SU-DHL-6 (cell line): ENCODE measurements around the gene PRKD1.

Source experiments
- H2AFZ ChIP-seq: fragments of 200-600 bp; sonication (generic); 2 replicates; pipeline ENCODE4 v1.6.1; 2014; ENCODE audit warnings: low read depth, mild to moderate bottlenecking, moderate library complexity, mixed read lengths, antibody characterized with exemption, low read length; ENCODE audit not compliant: severe bottlenecking
- H3F3A ChIP-seq: fragments of 200-600 bp; shearing (Covaris generic); 2 replicates; pipeline ENCODE4 v1.6.0; 2016; ENCODE audit warnings: antibody characterized with exemption, mild to moderate bottlenecking; ENCODE audit not compliant: insufficient read depth
- H3K27ac ChIP-seq: fragments of 200-600 bp; sonication (generic); 2 replicates; pipeline ENCODE4 v1.5.1; 2016; ENCODE audit warnings: low read depth, mild to moderate bottlenecking, low read length, moderate library complexity, mixed read lengths
- H3K27me3 ChIP-seq: fragments of 200-600 bp; sonication (generic), shearing (Covaris generic); 2 replicates; pipeline ENCODE4 v1.6.0; 2014; ENCODE audit warnings: mild to moderate bottlenecking, low read length
- H3K36me3 ChIP-seq: fragments of 200-600 bp; sonication (generic); 2 replicates; pipeline ENCODE4 v1.6.1; 2014; ENCODE audit warnings: mild to moderate bottlenecking, low read length, mixed read lengths
- H3K4me2 ChIP-seq: fragments of 300-600, 200-600 bp; shearing (Covaris generic), sonication (generic); 2 replicates; pipeline ENCODE4 v1.6.0; 2014; ENCODE audit warnings: low read length, low read depth, mild to moderate bottlenecking; ENCODE audit not compliant: poor library complexity, severe bottlenecking
- H3K4me3 ChIP-seq: fragments of 200-600 bp; sonication (generic); 2 replicates; pipeline ENCODE4 v1.5.1; 2014; ENCODE audit warnings: antibody characterized with exemption, low read length, mild to moderate bottlenecking, mixed read lengths; ENCODE audit not compliant: insufficient read depth, poor library complexity, severe bottlenecking
- H3K79me2 ChIP-seq: fragments of 200-600 bp; sonication (generic); 2 replicates; pipeline ENCODE4 v1.6.1; 2014; ENCODE audit warnings: mild to moderate bottlenecking, low read length, moderate library complexity; ENCODE audit not compliant: insufficient read depth
- H3K9ac ChIP-seq: fragments of 200-600 bp; sonication (generic); 2 replicates; pipeline ENCODE4 v1.7.0; 2014; ENCODE audit warnings: mild to moderate bottlenecking, low read length
- H3K9me2 ChIP-seq: fragments of 200-600 bp; sonication (generic); replicated peaks from 2 replicates; pipeline ENCODE4 v1.6.1; 2014; ENCODE audit warnings: low read length; ENCODE audit not compliant: insufficient read depth
- H3K9me3 ChIP-seq: fragments of 200-600 bp; sonication (generic); 2 replicates; pipeline ENCODE4 v1.6.1; 2014; ENCODE audit warnings: low read length, mixed read lengths; ENCODE audit not compliant: insufficient read depth
- H4K20me1 ChIP-seq: fragments of 200-600 bp; sonication (generic); 2 replicates; pipeline ENCODE4 v1.6.1; 2014; ENCODE audit warnings: low read depth, mild to moderate bottlenecking, antibody characterized with exemption, low read length, moderate library complexity, mixed read lengths
- EZH2phosphoT487 ChIP-seq: fragments of 200-600 bp; sonication (generic), shearing (Covaris generic); conservative IDR thresholded peaks from 2 replicates; pipeline ENCODE4 v1.6.1; 2018; ENCODE audit warnings: mild to moderate bottlenecking, antibody characterized with exemption, low read length, moderate library complexity, mixed read lengths
- TF ChIP-seq, protein P1 (sequence below): fragments of 200-600 bp; sonication (generic); IDR thresholded peaks from one replicate; pipeline ENCODE4 v1.5.1; 2017; ENCODE audit warnings: antibody characterized with exemption, mild to moderate bottlenecking, low read length, moderate library complexity; ENCODE audit not compliant: insufficient read depth, poor library complexity, severe bottlenecking

PRKD1 gene

DNA sequence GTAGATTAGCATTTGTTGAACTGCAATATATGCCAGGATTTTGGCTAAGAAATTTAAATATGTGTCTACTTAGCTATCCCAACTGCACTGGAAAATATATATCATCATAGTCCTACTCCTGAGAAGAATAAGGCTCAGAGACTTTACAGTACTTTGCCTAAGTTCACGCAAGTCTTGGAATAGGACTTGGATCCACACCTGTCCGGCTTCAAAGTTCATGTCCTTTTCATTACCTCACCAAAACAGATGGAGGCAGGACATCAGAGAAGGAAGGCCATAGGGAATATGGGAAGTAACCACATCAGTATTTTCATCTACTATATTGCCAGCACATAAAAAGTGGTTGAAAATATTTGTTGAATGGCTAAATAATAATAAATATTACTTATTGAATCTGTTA is 358.5 kb downstream of the PRKD1 start:
- no peaks in the 10 kb centered on the region for H3F3A ChIP-seq
- H3K27ac ChIP-seq: no peak overlapping the region
- H3K9me2 ChIP-seq: no peaks in the 10 kb centered on the region
- H3K4me3 ChIP-seq: no peak overlapping the region
- peaks cover 8% of the 10 kb centered on the region for H3K9me3 ChIP-seq
- no peaks in the 10 kb centered on the region for H3K36me3 ChIP-seq
- H3K79me2 ChIP-seq: no peaks in the 10 kb centered on the region
- H3K4me2 ChIP-seq: no peak overlapping the region
- no peak for TF ChIP-seq EZH2phosphoT487
- TF ChIP-seq, protein P1, sequence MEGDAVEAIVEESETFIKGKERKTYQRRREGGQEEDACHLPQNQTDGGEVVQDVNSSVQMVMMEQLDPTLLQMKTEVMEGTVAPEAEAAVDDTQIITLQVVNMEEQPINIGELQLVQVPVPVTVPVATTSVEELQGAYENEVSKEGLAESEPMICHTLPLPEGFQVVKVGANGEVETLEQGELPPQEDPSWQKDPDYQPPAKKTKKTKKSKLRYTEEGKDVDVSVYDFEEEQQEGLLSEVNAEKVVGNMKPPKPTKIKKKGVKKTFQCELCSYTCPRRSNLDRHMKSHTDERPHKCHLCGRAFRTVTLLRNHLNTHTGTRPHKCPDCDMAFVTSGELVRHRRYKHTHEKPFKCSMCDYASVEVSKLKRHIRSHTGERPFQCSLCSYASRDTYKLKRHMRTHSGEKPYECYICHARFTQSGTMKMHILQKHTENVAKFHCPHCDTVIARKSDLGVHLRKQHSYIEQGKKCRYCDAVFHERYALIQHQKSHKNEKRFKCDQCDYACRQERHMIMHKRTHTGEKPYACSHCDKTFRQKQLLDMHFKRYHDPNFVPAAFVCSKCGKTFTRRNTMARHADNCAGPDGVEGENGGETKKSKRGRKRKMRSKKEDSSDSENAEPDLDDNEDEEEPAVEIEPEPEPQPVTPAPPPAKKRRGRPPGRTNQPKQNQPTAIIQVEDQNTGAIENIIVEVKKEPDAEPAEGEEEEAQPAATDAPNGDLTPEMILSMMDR: no peak
- no peak overlapping the region for H3K9ac ChIP-seq
- no peaks in the 10 kb centered on the region for H3K27me3 ChIP-seq
- no peak overlapping the region for H2AFZ ChIP-seq
- H4K20me1 ChIP-seq: no peaks in the 10 kb centered on the region

DNA sequence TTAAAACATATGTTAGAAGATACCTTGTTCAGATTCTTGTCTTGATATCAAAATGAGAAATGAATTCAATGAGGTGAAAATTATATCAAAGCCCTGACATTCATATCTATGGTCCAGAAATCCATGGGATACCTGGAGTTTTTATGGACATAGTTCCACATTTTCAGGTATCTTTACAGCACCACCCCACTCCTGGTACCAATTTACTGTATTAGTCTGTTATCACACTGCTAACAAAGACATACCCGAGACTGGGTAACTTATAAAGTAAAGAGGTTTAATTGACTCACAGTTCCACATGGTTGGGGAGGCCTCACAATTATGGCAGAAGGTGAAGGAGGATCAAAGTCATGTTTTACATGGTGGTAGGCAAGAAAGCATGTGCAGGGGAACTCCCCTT is 361.5 kb downstream of the PRKD1 start:
- no peak overlapping the region for H3K27ac ChIP-seq
- H3K9me2 ChIP-seq: no peaks in the 10 kb centered on the region
- TF ChIP-seq, protein P1: no peak
- TF ChIP-seq EZH2phosphoT487: no peak
- no peaks in the 10 kb centered on the region for H4K20me1 ChIP-seq
- no peaks in the 10 kb centered on the region for H3F3A ChIP-seq
- H3K9ac ChIP-seq: no peak overlapping the region
- H3K9me3 ChIP-seq: no peaks in the 10 kb centered on the region; the same call in 1 of the 2 replicates
- H3K79me2 ChIP-seq: no peaks in the 10 kb centered on the region
- H3K4me2 ChIP-seq: no peak overlapping the region
- H2AFZ ChIP-seq: no peak overlapping the region
- H3K36me3 ChIP-seq: no peaks in the 10 kb centered on the region
- no peak overlapping the region for H3K4me3 ChIP-seq
- H3K27me3 ChIP-seq: no peaks in the 10 kb centered on the region

DNA sequence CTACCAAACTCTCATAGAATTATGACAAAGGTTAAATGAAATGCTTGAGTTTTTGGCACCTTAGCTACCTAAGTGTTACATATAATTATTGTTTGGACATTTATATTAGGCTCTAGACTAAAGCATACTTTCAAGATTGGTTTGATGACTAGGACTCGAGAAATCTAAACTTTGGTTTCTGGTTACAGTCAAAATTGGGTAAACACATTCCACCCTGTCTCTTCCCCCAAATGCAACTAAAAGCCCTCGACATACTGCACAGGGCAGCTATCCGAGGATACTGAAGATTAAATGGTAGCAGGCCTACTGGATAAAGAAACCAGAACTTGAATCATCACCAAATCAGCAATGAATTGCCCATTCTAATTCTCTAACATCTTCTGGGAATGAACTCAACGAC is 369.1 kb downstream of the PRKD1 start:
- peak overlapping the region; percentile 29 for H2AFZ ChIP-seq

More for the DNA sequence above, 369.1 kb downstream of the PRKD1 start:
- Histone ChIP-seq H3K9me2 (no peaks in the 10 kb centered on the region), H4K20me1 (no peaks in the 10 kb centered on the region), H3K9ac (no peak overlapping the region), H3K4me3 (no peak overlapping the region), H3K27ac (no peak overlapping the region), H3F3A (no peaks in the 10 kb centered on the region), H3K27me3 (no peaks in the 10 kb centered on the region), H3K79me2 (no peaks in the 10 kb centered on the region), H3K4me2 (no peak overlapping the region), H3K36me3 (no peaks in the 10 kb centered on the region), H3K9me3 (no peaks in the 10 kb centered on the region)
- TF ChIP-seq EZH2phosphoT487: no peak
- TF ChIP-seq, protein P1: no peak
